Measurements from ENCODE around the gene ABCC8. TPM values are rescaled to one million over a fixed set of nuclear protein-coding genes. Genes with fewer than 3 reads are reported as not detected.
A peak's percentile ranks its signal among the peaks of the same experiment; 100 is the strongest.

ABCC8 gene
- total RNA-seq, 1 donor from 2014 or later = 0.58 TPM

GRCh38 chr11:17353821-17354600 lies 122.6 kb downstream of the ABCC8 start:
- DNase-seq (ENCODE audit: low spot score) = no peak

GRCh38 chr11:17352950-17353820 lies 123.5 kb downstream of the ABCC8 start:
- DNase-seq (ENCODE audit: low spot score) = peak; percentile 91

GRCh38 chr11:17351510-17352176 lies 125.0 kb downstream of the ABCC8 start, which contains the start of gene NCR3LG1:
TSS of gene NCR3LG1 (plus strand) at chr11:17351800. CDS start at chr11:17351970, 170 bp downstream.
- peak; percentile 92 for DNase-seq (ENCODE audit: low spot score)

GRCh38 chr11:17351172-17351509 lies 125.5 kb downstream of the ABCC8 start:
- DNase-seq (ENCODE audit: low spot score) = no peak

- DNase-seq (ENCODE audit: low spot score) = no peak
These were observed 126.0 kb downstream of the ABCC8 start for GRCh38 chr11:17350455-17351171.

- no peak for DNase-seq (ENCODE audit: low spot score)
These were observed 129.0 kb downstream of the ABCC8 start for GRCh38 chr11:17347676-17348075.

GRCh38 chr11:17343907-17344306 lies 132.7 kb downstream of the ABCC8 start:
- no peak for DNase-seq (ENCODE audit: low spot score)

DNA sequence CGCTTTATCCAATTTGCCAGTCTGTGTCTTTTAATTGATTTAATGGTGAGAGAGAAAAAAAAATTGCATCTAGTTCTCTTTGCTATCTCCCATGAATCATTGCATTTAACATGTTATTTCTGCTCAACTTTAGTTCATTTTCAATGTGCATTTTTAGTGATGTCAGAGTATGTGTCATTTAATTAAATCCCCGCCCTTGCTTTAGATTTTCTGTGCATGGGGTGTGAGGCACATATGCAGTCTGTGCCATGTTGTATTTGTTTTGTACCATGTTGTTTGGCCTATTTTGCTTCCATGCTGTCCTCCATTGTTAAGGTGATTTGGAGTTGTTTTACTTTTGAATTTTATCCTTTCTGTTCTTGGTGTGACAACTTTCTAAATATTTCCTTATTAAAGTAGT lies 133.4 kb downstream of the ABCC8 start:
- no peak for DNase-seq (ENCODE audit: low spot score)

Other genes with a start within 250 kb of the ABCC8 start
- gene NUCB2, start 200.1 kb downstream of the ABCC8 start, total RNA-seq = 80.5 TPM
- 4.1 TPM for gene NCR3LG1, start 125.0 kb downstream of the ABCC8 start, total RNA-seq
- 3.5 TPM for gene KCNJ11, start 88.2 kb downstream of the ABCC8 start, total RNA-seq
- 0.19 TPM for gene USH1C, start 67.6 kb upstream of the ABCC8 start, total RNA-seq
- not detected for gene OTOG, start 70.4 kb upstream of the ABCC8 start, total RNA-seq
- not detected for gene MYOD1, start 242.7 kb upstream of the ABCC8 start, total RNA-seq